Caco-2 (cell line): ENCODE results near the gene RFC3. TPM values are rescaled to one million over a fixed set of nuclear protein-coding genes. Genes with fewer than 3 reads are reported as not detected.

Experiments
- BruUV-seq: library from RNA; stranded (reverse); fragments of 400-500 nt; replicated peaks from 2 replicates; lab custom pipeline; 2021; lab: Mats Ljungman, UMichigan
- CTCF ChIA-PET: fragments of 300-600 bp; sonication (Branson Sonifier 250); formaldehyde crosslinking; loops from one replicate; lab custom pipeline; 2022; ENCODE audit warnings: antibody characterized with exemption; lab: Charles Lee
- POLR2A ChIA-PET: fragments of 300-600 bp; sonication (Branson Sonifier 250); formaldehyde crosslinking; loops from one replicate; lab custom pipeline; 2022; ENCODE audit warnings: antibody characterized with exemption; lab: Charles Lee
- DNase-seq, 2 experiments: peaks; one replicate each; pipeline versions ENCODE4 v3.0.0 to v3.0.0-alpha.2; 2020 to 2022
- H3K27me3 ChIP-seq: replicated peaks from 2 replicates; pipeline ENCODE4 v1.6.0; 2011; ENCODE audit warnings: low read length; ENCODE audit not compliant: control insufficient read depth, insufficient read depth
- H3K36me3 ChIP-seq: 2 replicates; pipeline ENCODE4 v1.5.1; 2011; ENCODE audit warnings: low read length; ENCODE audit not compliant: control insufficient read depth, insufficient read depth
- H3K4me1 ChIP-seq: fragments of 250-450 bp; sonication (Bioruptor Pico); 2 replicates; pipeline ENCODE4 v1.5.1; 2020; ENCODE audit warnings: mild to moderate bottlenecking
- H3K4me3 ChIP-seq: 2 replicates; pipeline ENCODE4 v1.5.1; 2011; ENCODE audit warnings: low read depth, mild to moderate bottlenecking, control low read depth, low read length
- H3K9me3 ChIP-seq: fragments of 250-450 bp; sonication (Bioruptor Pico); 2 replicates; pipeline ENCODE4 v1.5.1; 2020; ENCODE audit warnings: mild to moderate bottlenecking, moderate library complexity
- H3K27ac Mint-ChIP-seq: one replicate; pipeline ENCODE4 v1.8.0; 2022; ENCODE audit warnings: mixed read lengths; ENCODE audit not compliant: unreplicated experiment
- H3K27me3 Mint-ChIP-seq: one replicate; pipeline ENCODE4 v1.8.0; 2022; ENCODE audit warnings: mixed read lengths; ENCODE audit not compliant: insufficient read depth, unreplicated experiment
- H3K36me3 Mint-ChIP-seq: one replicate; pipeline ENCODE4 v1.8.0; 2022; ENCODE audit warnings: mild to moderate bottlenecking, mixed read lengths; ENCODE audit not compliant: insufficient read depth, unreplicated experiment
- H3K4me1 Mint-ChIP-seq: one replicate; pipeline ENCODE4 v1.8.0; 2022; ENCODE audit warnings: low read depth, mixed read lengths; ENCODE audit not compliant: unreplicated experiment
- H3K4me3 Mint-ChIP-seq: one replicate; pipeline ENCODE4 v1.8.0; 2022; ENCODE audit warnings: mild to moderate bottlenecking, moderate library complexity, mixed read lengths; ENCODE audit not compliant: unreplicated experiment
- H3K9me3 Mint-ChIP-seq: one replicate; pipeline ENCODE4 v1.8.0; 2022; ENCODE audit warnings: mixed read lengths; ENCODE audit not compliant: unreplicated experiment
- CTCF ChIP-seq, 2 experiments: fragments of 200-600 bp in 1 of 2; IDR thresholded peaks; 1 replicate in 1 of 2; 2 replicates in 1 of 2; pipeline versions ENCODE4 v1.5.1 to v1.8.0; 2011 to 2022; ENCODE audit warnings: antibody characterized with exemption in 1 of 2, control low read depth in 1 of 2, inconsistent platforms in 1 of 2, low read depth in 1 of 2, low read length in 1 of 2, mild to moderate bottlenecking in 1 of 2, moderate library complexity in 1 of 2; ENCODE audit not compliant: insufficient read depth in 1 of 2, severe bottlenecking in 1 of 2, unreplicated experiment in 1 of 2
- intact Hi-C: fragments of 100-400 bp; cut with micrococcal nuclease; formaldehyde crosslinking; loops from one replicate; pipeline ENCODE4 v1.10.0; 2022; ENCODE audit not compliant: unreplicated experiment
- total RNA-seq: library from RNA; stranded (reverse); gene quantifications from 2 replicates; pipeline ENCODE4 v1.2.3, GENCODE V29; 2022

The RFC3 gene
- total RNA-seq, 1 experiment from 2014 or later: 50.2 TPM

GRCh38 chr13:33825083-33825482 is 7.1 kb downstream of the RFC3 start:
- CTCF ChIA-PET: no interaction called here
- no peak for DNase-seq
- no peak overlapping the region for H3K4me3 ChIP-seq
- intact Hi-C loops: no loop called here
- H3K9me3 ChIP-seq: no peaks in the 10 kb centered on the region
- H3K36me3 ChIP-seq: peaks cover 1% of the 10 kb centered on the region; the same call in 1 of the 2 replicates
- no peak overlapping the region for H3K27ac Mint-ChIP-seq
- peaks cover 57% of the 10 kb centered on the region for H3K36me3 Mint-ChIP-seq
- H3K4me1 ChIP-seq: no peaks in the 10 kb centered on the region
- no peak for TF ChIP-seq CTCF (IDR thresholded peaks at IDR 0.05; ENCODE audit: insufficient read depth in 1 of 2, low read depth in 1 of 2, low read length in 1 of 2, severe bottlenecking in 1 of 2, unreplicated experiment in 1 of 2)
- BruUV-seq: no TSS peak
- H3K9me3 Mint-ChIP-seq: no peaks in the 10 kb centered on the region
- no peaks in the 10 kb centered on the region for H3K27me3 ChIP-seq
- no peaks in the 10 kb centered on the region for H3K27me3 Mint-ChIP-seq
- H3K4me3 Mint-ChIP-seq: no peak overlapping the region
- no peaks in the 10 kb centered on the region for H3K4me1 Mint-ChIP-seq
- POLR2A ChIA-PET: no interaction called here

GRCh38 chr13:33827139-33827538 is 9.2 kb downstream of the RFC3 start:
- Mint-ChIP-seq H3K4me1 (no peaks in the 10 kb centered on the region), H3K27ac (no peak overlapping the region), H3K27me3 (no peaks in the 10 kb centered on the region), H3K4me3 (no peak overlapping the region), H3K36me3 (peaks cover 56% of the 10 kb centered on the region), H3K9me3 (no peaks in the 10 kb centered on the region)
- ChIA-PET CTCF (no interaction called here), POLR2A (no interaction called here)
- Histone ChIP-seq H3K9me3 (no peaks in the 10 kb centered on the region), H3K4me3 (no peak overlapping the region), H3K36me3 (0 out of 2 replicates have a peak, but pooled peaks cover 1% of the 10 kb centered on the region), H3K4me1 (no peaks in the 10 kb centered on the region), H3K27me3 (no peaks in the 10 kb centered on the region)
- DNase-seq: no peak
- BruUV-seq: no TSS peak
- TF ChIP-seq CTCF (IDR thresholded peaks at IDR 0.05; ENCODE audit: insufficient read depth in 1 of 2, low read depth in 1 of 2, low read length in 1 of 2, severe bottlenecking in 1 of 2, unreplicated experiment in 1 of 2): no peak
- intact Hi-C loops: no loop called here

- 0 out of 2 replicates have a peak, but pooled peaks cover 1% of the 10 kb centered on the region for H3K36me3 ChIP-seq
- ChIA-PET POLR2A (no interaction called here), CTCF (no interaction called here)
- Mint-ChIP-seq H3K36me3 (peaks cover 48% of the 10 kb centered on the region), H3K27me3 (no peaks in the 10 kb centered on the region), H3K4me1 (no peaks in the 10 kb centered on the region), H3K9me3 (no peaks in the 10 kb centered on the region), H3K27ac (no peak overlapping the region), H3K4me3 (no peak overlapping the region)
- intact Hi-C loops: no loop called here
- no peak for TF ChIP-seq CTCF (IDR thresholded peaks at IDR 0.05; ENCODE audit: insufficient read depth in 1 of 2, low read depth in 1 of 2, low read length in 1 of 2, severe bottlenecking in 1 of 2, unreplicated experiment in 1 of 2)
- no peak for DNase-seq
- no peaks in the 10 kb centered on the region for H3K4me1 ChIP-seq
- H3K4me3 ChIP-seq: no peak overlapping the region
- no peaks in the 10 kb centered on the region for H3K27me3 ChIP-seq
- BruUV-seq: no TSS peak
- H3K9me3 ChIP-seq: no peaks in the 10 kb centered on the region
Measured at GRCh38 chr13:33828431-33829129, 10.6 kb downstream of the RFC3 start.
